NOMO-1 (cell line): ENCODE measurements around the gene C2orf92.

ENCODE experiments used
- DNase-seq, 2 experiments: peaks; one replicate each; lab custom pipeline; 2025; ENCODE audit not compliant: unreplicated experiment in 2 of 2; lab: John Stamatoyannopoulos, UW

The C2orf92 gene

DNA sequence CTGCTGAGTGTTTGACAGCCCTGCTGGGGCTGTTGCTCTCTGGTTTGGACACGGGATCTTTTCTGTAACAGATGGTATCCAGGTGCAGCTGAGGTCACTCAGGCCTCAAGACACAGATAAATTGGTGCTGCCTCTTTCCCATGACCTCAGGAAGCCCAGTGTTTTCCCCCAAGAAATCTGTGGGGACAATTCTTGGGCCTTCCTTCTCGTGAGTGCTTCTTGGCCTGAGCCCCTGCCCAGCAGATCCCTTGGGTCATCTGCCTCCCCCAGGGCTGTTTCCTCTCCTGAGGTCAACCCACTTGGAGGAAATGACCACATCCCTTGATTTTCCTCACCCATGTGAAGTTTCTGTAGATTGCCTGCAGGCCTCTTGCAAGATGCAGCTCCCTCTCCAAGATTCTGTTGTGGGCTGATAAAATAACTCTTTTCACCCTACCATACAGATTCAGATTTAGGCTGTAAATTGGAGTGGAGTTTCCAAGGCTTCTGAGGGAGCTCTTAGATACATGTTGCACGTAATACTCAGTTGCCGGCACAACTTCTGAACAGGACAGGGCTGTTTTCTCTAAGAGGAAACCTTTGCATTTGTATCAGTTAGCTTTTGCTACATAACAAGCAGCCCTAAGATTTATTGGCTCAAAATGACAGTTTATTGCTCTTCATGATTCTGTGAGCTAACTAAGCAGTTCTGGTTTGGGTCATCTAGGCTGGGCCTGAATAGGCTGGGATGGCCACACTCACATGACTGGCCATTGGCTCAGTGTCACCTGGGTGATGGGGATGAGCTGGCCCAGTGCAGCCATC is 57.0 kb downstream of the C2orf92 start:
- DNase-seq, result no peak

DNA sequence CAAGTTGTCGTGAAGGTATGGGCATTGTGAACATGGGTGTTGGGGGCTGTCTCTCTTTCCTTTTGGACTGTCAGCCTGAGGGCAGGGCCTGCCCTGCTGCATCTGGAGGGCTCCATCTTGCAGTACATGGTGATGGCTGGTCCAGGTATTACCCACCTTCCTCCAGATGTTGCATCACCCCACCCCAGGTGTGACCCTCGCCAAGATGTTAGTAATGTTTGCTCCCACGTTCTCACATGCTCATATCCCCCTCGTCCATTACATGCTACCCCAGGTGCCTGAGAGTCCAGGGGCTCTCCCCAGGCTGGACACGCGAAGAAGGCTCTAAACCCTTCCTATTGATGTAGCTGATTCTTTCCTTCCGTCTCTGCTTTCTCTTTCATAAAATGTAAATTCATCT is 57.8 kb downstream of the C2orf92 start:
- no peak for DNase-seq

DNA sequence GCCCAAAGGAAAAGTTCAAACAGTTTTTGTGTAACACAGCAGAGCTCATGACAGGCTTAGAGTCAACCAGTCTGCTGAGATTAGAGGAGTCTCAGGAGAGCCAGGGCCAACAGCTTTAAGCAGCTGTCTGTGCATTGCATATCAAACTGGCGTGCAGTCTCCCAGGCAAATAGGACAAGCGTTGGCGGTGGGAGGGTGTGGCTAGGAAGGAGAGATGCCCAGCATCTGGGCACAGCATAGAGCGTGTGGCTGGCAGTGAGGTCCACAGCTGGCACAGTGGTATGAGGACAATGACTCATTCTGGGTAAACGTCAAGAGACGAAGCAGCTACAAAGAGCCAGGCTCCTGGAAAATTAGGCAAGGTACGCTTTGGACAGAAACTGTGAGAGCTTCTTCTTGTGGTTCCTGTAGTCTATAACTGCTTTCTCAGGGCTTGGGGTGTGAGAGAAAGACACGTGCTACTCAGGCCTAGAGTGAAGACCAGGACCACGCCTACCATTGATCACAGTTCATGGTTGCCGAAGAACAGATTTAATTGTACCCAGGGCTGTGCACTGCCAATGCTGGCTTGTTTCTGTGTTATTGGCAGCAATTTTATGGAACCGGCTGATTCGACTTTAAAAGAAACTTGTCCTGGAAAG is 58.7 kb downstream of the C2orf92 start:
- DNase-seq, result no peak

DNA sequence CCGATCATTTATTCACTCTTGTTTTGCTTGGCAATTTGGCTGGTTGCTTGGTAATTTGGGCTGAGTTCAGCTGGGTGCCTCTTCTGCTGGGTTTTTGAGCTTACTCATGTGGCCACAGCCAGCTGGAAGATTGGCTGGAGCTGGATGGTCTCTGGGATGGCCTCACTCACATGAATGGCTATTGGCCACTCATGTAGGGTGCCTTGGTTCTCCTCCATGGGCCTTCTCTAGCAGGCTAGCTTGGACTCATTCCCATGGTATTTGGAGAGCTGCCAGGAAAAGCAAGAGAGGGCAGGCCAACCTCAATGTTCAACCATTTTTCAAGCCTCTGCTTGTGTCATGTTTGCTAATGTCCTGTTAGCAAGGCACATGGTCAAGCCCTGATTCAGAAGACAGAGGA is 60.7 kb downstream of the C2orf92 start:
- DNase-seq, result no peak

DNA sequence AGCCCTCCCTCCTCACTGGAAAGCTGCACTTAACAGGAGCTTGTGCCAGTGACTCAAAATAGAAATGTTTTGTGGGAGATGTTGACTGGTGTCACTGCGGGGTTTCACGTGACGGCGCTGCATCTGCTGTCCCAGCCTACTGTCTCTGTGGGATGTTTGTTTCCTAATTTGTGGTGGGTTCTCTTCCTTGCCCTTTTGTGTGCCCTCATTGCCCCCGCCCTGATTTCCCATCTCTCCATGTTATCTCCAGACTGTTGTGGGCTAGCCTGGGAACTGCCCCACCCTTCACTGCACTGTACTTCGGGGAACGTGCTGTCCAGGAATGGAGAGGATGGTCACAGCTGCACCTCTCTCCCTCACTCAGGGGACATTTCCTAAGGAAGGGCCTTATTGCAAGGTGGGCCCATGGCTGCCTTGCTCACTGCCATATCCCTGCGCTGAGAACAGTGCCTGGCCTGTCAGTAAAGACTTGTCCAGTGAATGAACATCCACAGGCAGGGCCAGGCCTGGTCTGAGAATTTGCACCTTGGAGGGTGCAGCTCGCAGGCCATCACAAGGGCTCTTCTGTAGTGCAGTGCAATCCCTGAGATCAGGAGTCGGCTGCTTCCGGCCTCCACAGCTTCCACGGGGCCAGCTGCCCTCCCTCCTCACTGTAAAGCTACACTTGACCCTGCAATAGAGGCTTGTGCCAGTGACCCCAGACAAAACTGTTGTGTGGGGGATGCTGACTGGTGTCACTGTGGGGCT is 61.9 kb downstream of the C2orf92 start:
- DNase-seq, result no peak

DNA sequence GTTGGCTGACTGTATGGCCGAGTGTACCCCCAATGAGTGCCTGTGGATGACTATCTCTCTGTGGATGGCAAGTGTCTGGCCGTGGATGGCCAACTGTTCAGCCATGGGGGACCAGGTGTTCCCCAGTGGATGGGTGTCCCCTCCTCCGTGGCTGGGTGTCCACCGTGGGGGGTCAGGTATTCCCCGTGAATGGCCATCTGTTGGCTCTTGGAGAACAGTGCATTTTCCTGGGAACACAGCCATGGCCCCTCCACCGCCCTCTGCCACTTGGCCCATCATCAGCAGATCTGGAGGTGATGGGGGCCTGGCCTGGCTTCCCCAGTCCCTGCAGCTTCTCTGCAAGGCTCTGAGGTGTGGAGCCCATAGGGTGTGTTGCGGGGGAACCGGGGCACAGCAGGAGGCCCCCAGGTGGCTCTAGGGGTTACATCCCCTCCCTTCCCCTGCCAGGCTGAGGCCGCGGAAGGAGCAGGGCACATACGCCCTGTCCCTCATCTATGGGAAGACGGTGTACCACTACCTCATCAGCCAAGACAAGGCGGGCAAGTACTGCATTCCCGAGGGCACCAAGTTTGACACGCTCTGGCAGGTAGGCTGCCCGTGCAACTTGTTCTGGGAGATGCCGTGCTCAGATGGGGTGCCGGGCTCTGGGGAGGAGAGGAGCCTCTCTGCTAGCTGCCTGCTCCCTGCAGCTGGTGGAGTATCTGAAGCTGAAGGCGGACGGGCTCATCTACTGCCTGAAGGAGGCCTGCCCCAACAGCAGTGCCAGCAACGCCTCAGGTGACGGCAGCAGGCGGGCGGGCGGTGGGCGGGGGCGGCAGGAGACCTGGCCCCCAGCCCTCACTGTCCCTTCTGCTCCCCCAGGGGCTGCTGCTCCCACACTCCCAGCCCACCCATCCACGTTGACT is 63.2 kb downstream of the C2orf92 start:
- no peak for DNase-seq

DNA sequence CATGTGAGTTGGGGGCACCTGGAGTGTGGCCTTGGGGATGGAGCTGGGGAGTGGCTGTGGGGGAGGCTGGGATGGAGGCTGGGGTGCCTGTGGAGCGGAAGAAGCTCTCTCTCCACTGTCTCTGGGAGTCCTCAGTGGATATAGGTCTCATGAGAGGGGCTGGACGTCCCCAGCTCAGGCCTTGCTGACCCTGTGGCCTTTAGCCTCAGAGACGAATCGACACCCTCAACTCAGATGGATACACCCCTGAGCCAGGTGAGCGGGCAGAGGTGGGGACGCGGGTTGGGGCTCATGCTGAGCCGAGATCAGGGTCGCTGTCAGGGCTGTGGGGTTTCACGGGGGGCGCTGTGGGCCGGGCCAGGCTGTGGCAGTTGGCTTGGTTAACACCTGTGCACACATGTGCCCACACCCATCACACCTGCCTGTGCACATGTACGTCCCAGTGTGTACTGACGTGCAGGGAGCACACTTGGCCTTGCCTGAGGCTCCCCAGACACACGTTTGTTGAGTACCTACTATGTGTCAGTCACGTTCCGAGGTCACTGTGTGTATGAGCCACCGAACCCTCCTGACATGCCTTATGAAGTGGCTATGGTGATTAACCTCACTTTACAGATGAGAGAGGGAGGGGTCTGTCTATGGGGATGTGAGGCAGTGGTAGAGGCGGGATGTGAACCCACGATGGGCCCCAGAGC is 64.0 kb downstream of the C2orf92 start:
- no peak for DNase-seq

DNA sequence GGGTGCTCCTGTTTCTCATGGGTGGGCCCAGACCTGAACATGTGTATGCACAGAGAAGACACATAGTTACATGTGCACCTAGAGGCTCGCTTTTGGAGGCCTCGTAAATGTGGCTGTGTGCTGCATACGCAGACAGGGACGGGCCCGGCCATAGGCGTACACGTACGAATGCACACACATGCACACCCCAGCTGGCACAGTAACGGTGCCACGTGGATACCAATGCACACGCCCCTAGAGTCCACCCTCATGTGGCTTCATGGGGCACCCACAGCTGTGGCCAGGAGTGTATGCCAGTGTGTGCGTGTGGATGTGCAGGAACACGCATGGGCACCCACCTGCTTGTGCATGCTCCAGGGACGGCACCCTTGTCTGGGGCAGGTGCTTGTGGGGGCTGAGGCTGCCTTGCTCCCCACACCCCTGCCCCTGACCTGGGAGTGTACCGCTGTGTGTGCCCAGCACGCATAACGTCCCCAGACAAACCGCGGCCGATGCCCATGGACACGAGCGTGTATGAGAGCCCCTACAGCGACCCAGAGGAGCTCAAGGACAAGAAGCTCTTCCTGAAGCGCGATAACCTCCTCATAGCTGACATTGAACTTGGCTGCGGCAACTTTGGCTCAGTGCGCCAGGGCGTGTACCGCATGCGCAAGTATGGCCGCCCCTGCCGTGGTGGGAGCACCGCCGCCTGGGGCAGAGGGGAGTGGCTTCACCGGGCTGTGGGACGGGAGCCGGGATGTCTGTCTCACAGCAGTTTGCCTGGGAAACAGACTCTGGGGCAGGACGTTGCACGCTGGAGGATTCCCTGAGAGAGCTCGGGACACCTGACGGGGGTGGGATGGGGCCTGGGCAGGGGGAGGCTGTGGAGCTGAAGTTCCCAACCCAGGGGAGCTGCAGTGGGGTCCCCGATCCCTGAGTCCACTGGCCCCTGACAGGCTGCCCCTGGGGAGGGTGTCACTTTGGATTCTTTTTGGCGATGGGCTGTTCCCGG is 64.8 kb downstream of the C2orf92 start:
- no peak for DNase-seq

DNA sequence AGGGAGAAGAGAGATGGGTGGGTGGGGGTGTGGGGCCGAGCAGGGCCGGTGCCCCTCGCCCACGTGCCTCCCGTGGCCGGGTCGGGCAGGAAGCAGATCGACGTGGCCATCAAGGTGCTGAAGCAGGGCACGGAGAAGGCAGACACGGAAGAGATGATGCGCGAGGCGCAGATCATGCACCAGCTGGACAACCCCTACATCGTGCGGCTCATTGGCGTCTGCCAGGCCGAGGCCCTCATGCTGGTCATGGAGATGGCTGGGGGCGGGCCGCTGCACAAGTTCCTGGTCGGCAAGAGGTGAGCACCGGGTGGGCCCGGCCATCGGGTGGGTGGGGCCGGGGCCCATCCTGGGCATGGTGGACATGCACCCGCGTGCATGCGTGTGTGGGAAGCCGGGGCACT is 65.6 kb downstream of the C2orf92 start:
- no peak for DNase-seq

DNA sequence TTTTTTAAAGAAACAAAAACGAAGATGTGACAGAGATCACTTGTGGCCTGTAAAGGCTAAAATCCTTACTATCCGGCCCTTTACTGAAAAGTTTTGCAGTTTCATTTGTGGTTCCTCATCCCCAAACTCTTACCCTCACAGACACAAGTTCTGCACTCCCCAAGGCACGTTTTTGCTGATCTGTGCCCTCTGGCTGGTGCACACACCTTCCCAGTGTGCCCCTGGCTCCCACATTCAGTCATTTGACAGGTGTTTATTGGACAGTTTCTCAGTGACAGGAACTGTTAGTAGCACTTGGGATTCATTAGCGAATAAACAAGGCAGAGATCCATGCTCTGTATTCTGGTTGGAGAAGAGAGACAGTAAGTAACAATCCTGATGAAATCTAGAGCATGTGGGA is 66.7 kb downstream of the C2orf92 start:
- no peak for DNase-seq

DNA sequence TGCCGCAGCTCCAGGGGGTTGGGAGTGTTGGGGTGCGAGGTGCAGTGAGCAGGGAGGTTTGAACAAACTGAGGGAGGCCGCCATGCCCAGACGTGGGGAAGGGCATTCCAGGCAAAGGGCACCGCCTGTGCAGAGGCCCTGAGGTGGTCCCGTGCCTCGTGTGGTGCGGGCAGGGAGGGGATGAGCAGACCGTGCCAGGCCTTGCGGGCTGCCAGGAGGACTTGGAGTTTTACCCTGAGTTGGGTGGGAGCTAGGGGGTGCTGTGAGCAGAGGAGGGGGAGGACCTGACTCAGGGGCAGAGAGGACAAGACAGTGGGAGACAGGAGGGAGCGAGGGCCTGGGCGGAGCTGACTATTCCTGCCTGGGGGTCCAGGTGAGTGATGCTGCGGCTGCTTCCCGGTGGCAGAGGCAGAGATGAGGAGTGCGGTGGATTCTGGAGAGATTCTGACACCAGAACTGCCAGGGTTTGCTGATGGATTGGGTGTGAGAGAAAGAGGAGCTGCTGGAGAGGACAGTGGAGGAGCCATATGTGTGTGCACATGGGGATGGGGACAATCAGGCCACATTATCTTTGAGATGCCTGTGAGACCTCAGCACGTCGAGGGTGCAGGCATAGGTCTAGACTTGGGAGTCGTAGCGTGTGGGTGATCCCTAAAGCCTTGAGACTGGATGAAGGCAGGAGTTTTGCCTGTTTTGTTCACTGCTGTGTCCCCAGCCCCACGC is 67.3 kb downstream of the C2orf92 start:
- DNase-seq, result no peak

DNA sequence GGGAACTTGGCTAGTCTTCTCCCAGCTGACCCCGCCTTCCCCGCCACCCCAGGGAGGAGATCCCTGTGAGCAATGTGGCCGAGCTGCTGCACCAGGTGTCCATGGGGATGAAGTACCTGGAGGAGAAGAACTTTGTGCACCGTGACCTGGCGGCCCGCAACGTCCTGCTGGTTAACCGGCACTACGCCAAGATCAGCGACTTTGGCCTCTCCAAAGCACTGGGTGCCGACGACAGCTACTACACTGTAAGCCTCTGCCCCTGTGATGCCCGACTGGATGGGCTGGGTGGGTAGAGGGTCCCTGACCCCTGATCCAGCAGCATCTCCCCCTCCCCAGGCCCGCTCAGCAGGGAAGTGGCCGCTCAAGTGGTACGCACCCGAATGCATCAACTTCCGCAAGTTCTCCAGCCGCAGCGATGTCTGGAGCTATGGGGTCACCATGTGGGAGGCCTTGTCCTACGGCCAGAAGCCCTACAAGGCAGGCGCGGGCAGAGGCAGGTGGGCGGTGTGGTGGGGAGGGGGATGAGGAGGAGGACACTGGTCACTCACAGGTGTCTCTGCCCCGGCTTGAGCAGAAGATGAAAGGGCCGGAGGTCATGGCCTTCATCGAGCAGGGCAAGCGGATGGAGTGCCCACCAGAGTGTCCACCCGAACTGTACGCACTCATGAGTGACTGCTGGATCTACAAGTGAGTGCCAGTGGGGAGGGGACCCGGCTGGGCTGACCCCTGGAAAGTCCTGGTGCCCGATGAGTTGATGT is 68.1 kb downstream of the C2orf92 start:
- DNase-seq, result no peak

DNA sequence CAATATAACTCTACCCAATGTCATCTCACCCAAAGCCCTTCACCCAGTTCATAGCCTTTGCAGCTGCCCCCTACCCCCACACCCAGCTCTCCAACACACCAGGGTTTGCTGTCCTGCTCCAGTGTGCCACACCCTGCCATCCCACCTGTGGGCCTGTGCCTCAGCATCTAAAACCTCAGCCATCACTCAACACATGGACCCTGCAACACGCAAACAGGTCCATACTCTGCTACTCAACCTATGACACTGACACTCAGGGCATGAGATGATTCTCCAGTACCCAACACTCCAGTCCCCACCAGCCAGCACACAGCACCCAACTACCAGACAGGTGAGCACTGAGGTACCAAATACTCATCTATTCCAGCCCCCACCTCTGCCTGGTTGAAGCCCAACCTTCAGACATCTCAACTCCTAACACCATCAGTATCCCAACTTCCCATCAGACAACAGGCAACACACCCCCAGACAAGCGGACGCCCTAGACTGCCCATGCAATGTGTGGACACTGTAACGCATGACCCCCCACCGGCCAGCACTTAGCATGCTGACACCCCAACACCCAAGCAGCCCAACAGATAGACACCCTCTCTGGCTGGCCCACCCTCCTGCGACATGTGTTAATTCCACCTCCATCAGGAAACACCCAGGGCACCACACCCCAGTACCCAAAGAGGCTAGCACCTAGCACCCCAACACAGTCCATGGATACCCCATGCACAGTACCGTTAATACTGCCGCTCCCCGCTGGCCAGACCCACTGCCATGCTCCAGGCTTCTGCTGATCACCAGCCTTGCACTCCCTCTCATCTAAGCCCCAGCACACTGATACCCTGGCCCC is 68.9 kb downstream of the C2orf92 start:
- no peak for DNase-seq

DNA sequence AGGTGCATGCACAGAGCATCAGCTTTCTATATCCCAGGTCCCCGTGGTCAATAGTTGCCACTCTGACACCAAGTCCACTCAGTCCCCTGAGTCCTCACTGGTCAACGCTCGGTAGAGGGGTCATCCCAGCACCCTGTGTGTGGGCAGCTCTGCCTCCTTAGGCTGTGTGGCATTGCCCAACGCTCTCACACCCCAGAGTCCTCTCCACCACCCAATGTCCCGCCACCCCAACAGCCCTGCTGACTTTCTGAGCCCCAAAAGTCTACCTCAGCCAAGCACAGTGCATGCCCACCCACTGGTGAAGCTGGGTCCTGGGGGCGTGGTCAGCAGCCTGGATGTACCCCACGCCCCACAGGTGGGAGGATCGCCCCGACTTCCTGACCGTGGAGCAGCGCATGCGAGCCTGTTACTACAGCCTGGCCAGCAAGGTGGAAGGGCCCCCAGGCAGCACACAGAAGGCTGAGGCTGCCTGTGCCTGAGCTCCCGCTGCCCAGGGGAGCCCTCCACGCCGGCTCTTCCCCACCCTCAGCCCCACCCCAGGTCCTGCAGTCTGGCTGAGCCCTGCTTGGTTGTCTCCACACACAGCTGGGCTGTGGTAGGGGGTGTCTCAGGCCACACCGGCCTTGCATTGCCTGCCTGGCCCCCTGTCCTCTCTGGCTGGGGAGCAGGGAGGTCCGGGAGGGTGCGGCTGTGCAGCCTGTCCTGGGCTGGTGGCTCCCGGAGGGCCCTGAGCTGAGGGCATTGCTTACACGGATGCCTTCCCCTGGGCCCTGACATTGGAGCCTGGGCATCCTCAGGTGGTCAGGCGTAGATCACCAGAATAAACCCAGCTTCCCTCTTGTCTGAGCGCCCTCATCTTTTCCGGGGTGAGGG is 69.7 kb downstream of the C2orf92 start:
- no peak for DNase-seq

DNA sequence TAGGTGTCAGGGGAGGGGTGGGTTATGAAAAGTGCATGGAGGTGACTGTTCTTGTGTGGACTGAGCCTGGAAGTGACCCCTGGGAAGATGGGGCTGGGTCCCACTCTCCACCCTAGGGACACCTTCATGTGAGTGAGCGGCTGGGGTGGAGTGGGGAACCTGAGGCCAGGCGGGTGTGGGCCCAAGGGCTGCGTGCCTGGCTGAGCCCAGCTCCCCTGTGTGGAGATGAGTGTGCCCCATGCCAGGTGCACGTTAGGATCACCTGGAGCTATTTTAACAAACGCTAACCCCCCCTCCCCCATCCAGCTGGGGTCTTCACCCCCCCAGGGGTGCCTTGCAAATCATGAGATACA is 70.4 kb downstream of the C2orf92 start:
- no peak for DNase-seq
